Retinal pigment epithelial cell (primary cell): ENCODE measurements around the gene FAM78B.

Experiments used
- DNase-seq: peaks from one replicate; pipeline ENCODE4 v3.0.0-alpha.2; 2010; ENCODE audit warnings: low read depth
- H3K4me3 ChIP-seq: 2 replicates; pipeline ENCODE4 v1.5.1; 2011; ENCODE audit warnings: mild to moderate bottlenecking, low read length, control low read depth, moderate library complexity
- CTCF ChIP-seq: conservative IDR thresholded peaks from 2 replicates; pipeline ENCODE4 v1.5.1; 2011; ENCODE audit warnings: low read depth, low read length, control low read depth, inconsistent platforms

The FAM78B gene

DNA sequence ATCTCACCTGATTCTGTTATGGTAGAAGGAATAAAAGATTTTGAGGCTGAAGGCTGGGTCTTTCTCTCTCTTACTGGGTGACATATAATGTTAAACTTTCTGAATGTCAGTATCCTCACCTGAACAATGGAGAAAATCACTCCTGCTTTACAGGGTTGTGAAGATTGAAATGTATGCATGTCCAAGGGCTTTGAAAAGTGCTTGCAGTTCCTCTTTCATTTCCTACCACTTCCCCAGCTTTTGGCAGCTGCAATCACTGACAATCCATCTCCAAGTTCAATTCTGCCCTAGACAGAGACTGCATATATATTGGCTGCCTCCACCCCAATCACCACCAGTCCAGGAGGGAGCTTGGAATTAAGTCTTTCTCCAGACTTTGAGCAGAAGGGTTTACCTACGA, 39.8 kb downstream of the FAM78B start:
- TF ChIP-seq CTCF: no peak
- no peak overlapping the region for H3K4me3 ChIP-seq
- no peak for DNase-seq

DNA sequence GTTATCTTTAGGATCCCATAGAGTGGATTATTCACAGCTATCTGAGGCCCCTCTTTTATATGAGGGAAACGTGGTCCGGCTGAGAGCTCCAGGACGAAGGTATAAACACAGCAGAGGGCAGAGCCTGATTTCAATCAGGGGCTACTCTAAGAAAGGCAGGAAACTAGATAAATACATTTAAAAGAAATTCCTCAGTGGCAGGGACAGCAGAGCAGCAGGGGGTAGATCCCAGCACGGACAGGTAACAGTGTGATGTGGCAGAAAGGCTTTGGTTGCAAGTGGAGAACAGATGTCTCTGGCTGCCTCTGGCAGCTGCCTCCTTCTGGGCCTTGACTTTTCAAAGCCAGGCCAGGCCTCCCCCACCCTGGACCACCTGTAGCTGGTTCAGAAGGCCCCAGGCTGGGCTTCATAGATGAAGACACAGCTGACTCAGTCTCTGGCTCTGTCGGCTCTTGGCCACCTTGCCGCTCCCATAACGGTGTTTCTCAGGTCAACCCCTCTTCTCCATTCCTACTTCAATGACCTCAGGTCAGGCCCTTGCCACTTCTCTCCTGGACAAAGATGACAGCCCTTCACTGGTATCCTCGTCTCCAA, 43.8 kb downstream of the FAM78B start:
- no peak overlapping the region for H3K4me3 ChIP-seq
- no peak for TF ChIP-seq CTCF
- DNase-seq: no peak

- H3K4me3 ChIP-seq: no peak overlapping the region
- DNase-seq: no peak
- TF ChIP-seq CTCF: no peak
These were observed 45.8 kb downstream of the FAM78B start for GRCh38 chr1:166121010-166121409.

GRCh38 chr1:166120281-166120680, 46.5 kb downstream of the FAM78B start:
- DNase-seq: no peak
- TF ChIP-seq CTCF: no peak
- no peak overlapping the region for H3K4me3 ChIP-seq

GRCh38 chr1:166119471-166119965, 47.3 kb downstream of the FAM78B start:
- TF ChIP-seq CTCF: no peak
- DNase-seq: no peak
- no peak overlapping the region for H3K4me3 ChIP-seq

- DNase-seq: no peak
- TF ChIP-seq CTCF: no peak
These were observed 49.0 kb downstream of the FAM78B start for GRCh38 chr1:166117776-166118175.

DNA sequence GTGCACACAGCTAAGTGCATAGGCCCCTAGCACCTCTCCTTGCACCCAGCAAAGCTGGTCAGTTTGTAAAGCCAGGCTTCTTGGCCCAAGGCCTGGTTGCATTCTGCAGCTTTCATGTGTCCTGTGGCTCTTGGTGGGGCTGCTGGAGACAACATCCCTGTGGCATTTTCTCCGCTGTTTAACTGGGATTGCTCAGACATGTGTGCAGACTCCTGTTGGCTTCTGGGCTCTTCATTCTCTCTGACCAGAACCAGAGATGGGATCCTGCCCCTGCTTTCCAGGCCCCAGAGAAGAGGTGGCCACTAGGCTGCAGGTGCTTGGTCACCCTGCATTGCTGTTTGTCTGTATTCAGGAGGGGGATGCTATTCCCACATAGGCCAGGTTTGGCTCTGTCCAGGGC, 50.8 kb downstream of the FAM78B start:
- DNase-seq: no peak
- no peak for TF ChIP-seq CTCF
- H3K4me3 ChIP-seq: no peak overlapping the region

More at GRCh38 chr1:166117776-166118175, 49.0 kb downstream of the FAM78B start:
- H3K4me3 ChIP-seq: no peak overlapping the region
